Neural cell (in vitro differentiated cells): Measurements from ENCODE around the gene KRTAP12-1.

Source experiments
- EP300 ChIP-seq: fragments of 450-650 bp; conservative IDR thresholded peaks from 2 replicates; pipeline ENCODE4 v1.6.1; 2014; ENCODE audit warnings: antibody characterized with exemption, mild to moderate bottlenecking, moderate library complexity; ENCODE audit not compliant: poor library complexity, severe bottlenecking
- EZH2 ChIP-seq: fragments of 200-600, 300-800 bp; shearing (Covaris generic), sonication (generic); IDR thresholded peaks from 2 replicates; pipeline ENCODE4 v1.6.1; 2014; ENCODE audit warnings: antibody characterized with exemption, low read length, borderline replicate concordance, mild to moderate bottlenecking; ENCODE audit not compliant: insufficient read depth, poor library complexity, severe bottlenecking
- MXI1 ChIP-seq: fragments of 450-650 bp; conservative IDR thresholded peaks from 2 replicates; pipeline ENCODE4 v1.6.1; 2014; ENCODE audit warnings: antibody characterized with exemption, mild to moderate bottlenecking; ENCODE audit not compliant: poor library complexity, severe bottlenecking
- POLR2AphosphoS5 ChIP-seq: IDR thresholded peaks from 2 replicates; pipeline ENCODE4 v1.6.1; 2012
- RAD21 ChIP-seq: fragments of 450-650 bp; conservative IDR thresholded peaks from 2 replicates; pipeline ENCODE4 v1.6.1; 2014; ENCODE audit warnings: antibody characterized with exemption, mild to moderate bottlenecking, moderate library complexity
- SMC3 ChIP-seq: fragments of 450-650 bp; conservative IDR thresholded peaks from 2 replicates; pipeline ENCODE4 v1.6.1; 2014; ENCODE audit warnings: antibody characterized with exemption, mild to moderate bottlenecking, moderate library complexity; ENCODE audit not compliant: poor library complexity
- TAF1 ChIP-seq: IDR thresholded peaks from 2 replicates; pipeline ENCODE4 v1.6.1; 2012; ENCODE audit warnings: low read depth
- TF ChIP-seq, protein P1 (sequence below): IDR thresholded peaks from 2 replicates; pipeline ENCODE4 v1.6.1; 2012; ENCODE audit warnings: borderline replicate concordance
- TF ChIP-seq, protein P2 (sequence below): fragments of 450-650 bp; IDR thresholded peaks from 2 replicates; pipeline ENCODE4 v1.5.1; 2014; ENCODE audit warnings: antibody characterized with exemption, mild to moderate bottlenecking, moderate library complexity; ENCODE audit not compliant: poor library complexity, severe bottlenecking

DNA sequence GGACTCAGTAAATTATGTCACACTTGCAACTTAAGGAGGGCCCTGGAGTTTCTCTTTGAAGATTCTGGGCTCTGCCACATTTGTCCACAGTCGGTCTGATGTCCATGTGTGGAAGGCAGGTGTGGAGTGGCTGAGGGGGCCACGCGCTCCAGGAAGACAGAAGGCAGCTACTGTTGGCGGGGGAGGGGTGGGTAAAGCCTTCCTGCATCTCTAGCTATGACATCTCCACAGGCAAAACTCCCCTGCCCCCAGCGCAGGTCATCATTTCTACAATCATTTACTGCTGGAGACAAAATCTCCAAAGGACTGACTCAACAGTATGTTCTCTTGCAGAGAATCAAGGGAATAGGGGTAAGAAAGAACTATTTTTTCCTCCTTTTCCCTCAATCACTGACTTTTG, 40.8 kb upstream of the KRTAP12-1 start:
- TF ChIP-seq, protein P1, sequence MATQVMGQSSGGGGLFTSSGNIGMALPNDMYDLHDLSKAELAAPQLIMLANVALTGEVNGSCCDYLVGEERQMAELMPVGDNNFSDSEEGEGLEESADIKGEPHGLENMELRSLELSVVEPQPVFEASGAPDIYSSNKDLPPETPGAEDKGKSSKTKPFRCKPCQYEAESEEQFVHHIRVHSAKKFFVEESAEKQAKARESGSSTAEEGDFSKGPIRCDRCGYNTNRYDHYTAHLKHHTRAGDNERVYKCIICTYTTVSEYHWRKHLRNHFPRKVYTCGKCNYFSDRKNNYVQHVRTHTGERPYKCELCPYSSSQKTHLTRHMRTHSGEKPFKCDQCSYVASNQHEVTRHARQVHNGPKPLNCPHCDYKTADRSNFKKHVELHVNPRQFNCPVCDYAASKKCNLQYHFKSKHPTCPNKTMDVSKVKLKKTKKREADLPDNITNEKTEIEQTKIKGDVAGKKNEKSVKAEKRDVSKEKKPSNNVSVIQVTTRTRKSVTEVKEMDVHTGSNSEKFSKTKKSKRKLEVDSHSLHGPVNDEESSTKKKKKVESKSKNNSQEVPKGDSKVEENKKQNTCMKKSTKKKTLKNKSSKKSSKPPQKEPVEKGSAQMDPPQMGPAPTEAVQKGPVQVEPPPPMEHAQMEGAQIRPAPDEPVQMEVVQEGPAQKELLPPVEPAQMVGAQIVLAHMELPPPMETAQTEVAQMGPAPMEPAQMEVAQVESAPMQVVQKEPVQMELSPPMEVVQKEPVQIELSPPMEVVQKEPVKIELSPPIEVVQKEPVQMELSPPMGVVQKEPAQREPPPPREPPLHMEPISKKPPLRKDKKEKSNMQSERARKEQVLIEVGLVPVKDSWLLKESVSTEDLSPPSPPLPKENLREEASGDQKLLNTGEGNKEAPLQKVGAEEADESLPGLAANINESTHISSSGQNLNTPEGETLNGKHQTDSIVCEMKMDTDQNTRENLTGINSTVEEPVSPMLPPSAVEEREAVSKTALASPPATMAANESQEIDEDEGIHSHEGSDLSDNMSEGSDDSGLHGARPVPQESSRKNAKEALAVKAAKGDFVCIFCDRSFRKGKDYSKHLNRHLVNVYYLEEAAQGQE: no peak
- no peak for TF ChIP-seq MXI1
- no peak for TF ChIP-seq EP300
- TF ChIP-seq, protein P2, sequence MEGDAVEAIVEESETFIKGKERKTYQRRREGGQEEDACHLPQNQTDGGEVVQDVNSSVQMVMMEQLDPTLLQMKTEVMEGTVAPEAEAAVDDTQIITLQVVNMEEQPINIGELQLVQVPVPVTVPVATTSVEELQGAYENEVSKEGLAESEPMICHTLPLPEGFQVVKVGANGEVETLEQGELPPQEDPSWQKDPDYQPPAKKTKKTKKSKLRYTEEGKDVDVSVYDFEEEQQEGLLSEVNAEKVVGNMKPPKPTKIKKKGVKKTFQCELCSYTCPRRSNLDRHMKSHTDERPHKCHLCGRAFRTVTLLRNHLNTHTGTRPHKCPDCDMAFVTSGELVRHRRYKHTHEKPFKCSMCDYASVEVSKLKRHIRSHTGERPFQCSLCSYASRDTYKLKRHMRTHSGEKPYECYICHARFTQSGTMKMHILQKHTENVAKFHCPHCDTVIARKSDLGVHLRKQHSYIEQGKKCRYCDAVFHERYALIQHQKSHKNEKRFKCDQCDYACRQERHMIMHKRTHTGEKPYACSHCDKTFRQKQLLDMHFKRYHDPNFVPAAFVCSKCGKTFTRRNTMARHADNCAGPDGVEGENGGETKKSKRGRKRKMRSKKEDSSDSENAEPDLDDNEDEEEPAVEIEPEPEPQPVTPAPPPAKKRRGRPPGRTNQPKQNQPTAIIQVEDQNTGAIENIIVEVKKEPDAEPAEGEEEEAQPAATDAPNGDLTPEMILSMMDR: no peak
- TF ChIP-seq RAD21: no peak
- TF ChIP-seq POLR2AphosphoS5: no peak
- no peak for TF ChIP-seq EZH2
- no peak for TF ChIP-seq TAF1
- TF ChIP-seq SMC3: no peak
